Measurements from ENCODE around the gene DRGX. TPM values are rescaled to one million over a fixed set of nuclear protein-coding genes. Genes with fewer than 3 reads are reported as not detected.

DRGX gene
- total and polyA plus RNA-seq, 2 donors (not counting 1 experiment from before 2014, with no cell fraction given) = not detected

GRCh38 chr10:49365675-49366415 is 30.0 kb downstream of the DRGX start:
- no peaks in the 10 kb centered on the region for H3K36me3 ChIP-seq (replicated peaks in 1 of 2; ENCODE audit: control extremely low read depth in 1 of 2, control insufficient read depth in 1 of 2, extremely low read depth in 1 of 2, insufficient read depth in 2 of 2, low read length in 1 of 2)
- Mint-ChIP-seq H3K4me1 (peaks cover 12% of the 10 kb centered on the region), H3K27ac (no peak overlapping the region), H3K4me3 (no peak overlapping the region), H3K9me3 (ENCODE audit: insufficient read depth) (no peaks in the 10 kb centered on the region), H3K27me3 (peaks cover 8% of the 10 kb centered on the region)
- no peaks in the 10 kb centered on the region for H3K79me2 ChIP-seq (ENCODE audit: control insufficient read depth, insufficient read depth, low read length)
- H3K27ac ChIP-seq (ENCODE audit: low read length in 2 of 2) = no peak overlapping the region
- intact Hi-C loops (cut with micrococcal nuclease) = no loop called here
- ATAC-seq (ENCODE audit: low read depth) (no peak), DNase-seq (no peak)
- H3K27me3 ChIP-seq (replicated peaks in 1 of 4; ENCODE audit: control extremely low read depth in 1 of 4, control insufficient read depth in 3 of 4, insufficient read depth in 4 of 4, low read length in 3 of 4) = no peaks in the 10 kb centered on the region
- no peaks in the 10 kb centered on the region for H3K9me3 ChIP-seq (ENCODE audit: control extremely low read depth in 1 of 3, control insufficient read depth in 2 of 3, insufficient read depth in 1 of 3, low read length in 2 of 3)
- ChIA-PET POLR2A (no interaction called here), CTCF (no interaction called here)
- H3K4me1 ChIP-seq (ENCODE audit: control insufficient read depth in 2 of 2, insufficient read depth in 2 of 2, low read length in 2 of 2) = peaks cover 4 to 13% of the 10 kb centered on the region in 2 donors
- no peaks in the 10 kb centered on the region for H4K20me1 ChIP-seq (ENCODE audit: control insufficient read depth, insufficient read depth, low read length, poor library complexity, severe bottlenecking)
- 90% methylated on average over 16 of the region's 23 CpGs for WGBS (ENCODE audit: insufficient coverage)
- H3K4me3 ChIP-seq (ENCODE audit: control extremely low read depth in 1 of 5, extremely low read depth in 1 of 5, insufficient read depth in 1 of 5, low read depth in 2 of 5, low read length in 4 of 5) = no peak overlapping the region
- no peak overlapping the region for H3K9ac ChIP-seq (ENCODE audit: low read length)
- TF ChIP-seq, protein P1, sequence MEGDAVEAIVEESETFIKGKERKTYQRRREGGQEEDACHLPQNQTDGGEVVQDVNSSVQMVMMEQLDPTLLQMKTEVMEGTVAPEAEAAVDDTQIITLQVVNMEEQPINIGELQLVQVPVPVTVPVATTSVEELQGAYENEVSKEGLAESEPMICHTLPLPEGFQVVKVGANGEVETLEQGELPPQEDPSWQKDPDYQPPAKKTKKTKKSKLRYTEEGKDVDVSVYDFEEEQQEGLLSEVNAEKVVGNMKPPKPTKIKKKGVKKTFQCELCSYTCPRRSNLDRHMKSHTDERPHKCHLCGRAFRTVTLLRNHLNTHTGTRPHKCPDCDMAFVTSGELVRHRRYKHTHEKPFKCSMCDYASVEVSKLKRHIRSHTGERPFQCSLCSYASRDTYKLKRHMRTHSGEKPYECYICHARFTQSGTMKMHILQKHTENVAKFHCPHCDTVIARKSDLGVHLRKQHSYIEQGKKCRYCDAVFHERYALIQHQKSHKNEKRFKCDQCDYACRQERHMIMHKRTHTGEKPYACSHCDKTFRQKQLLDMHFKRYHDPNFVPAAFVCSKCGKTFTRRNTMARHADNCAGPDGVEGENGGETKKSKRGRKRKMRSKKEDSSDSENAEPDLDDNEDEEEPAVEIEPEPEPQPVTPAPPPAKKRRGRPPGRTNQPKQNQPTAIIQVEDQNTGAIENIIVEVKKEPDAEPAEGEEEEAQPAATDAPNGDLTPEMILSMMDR (IDR thresholded peaks at IDR 0.05) = no peak
- no peak for TF ChIP-seq EZH2 (IDR thresholded peaks at IDR 0.05; ENCODE audit: borderline replicate concordance, insufficient read depth, low read depth, low read length, poor library complexity, severe bottlenecking)
- no peak overlapping the region for H3K4me2 ChIP-seq (replicated peaks; ENCODE audit: low read depth, low read length, poor library complexity, severe bottlenecking)
- no peak overlapping the region for H2AFZ ChIP-seq (ENCODE audit: insufficient read depth, low read depth, low read length, poor library complexity, severe bottlenecking)

GRCh38 chr10:49365275-49365674 is 30.6 kb downstream of the DRGX start:
- ChIA-PET POLR2A (no interaction called here), CTCF (no interaction called here)
- ATAC-seq (ENCODE audit: low read depth) (no peak), DNase-seq (no peak)
- intact Hi-C loops (cut with micrococcal nuclease) = no loop called here
- Histone ChIP-seq H3K4me3 (ENCODE audit: control extremely low read depth in 1 of 5, extremely low read depth in 1 of 5, insufficient read depth in 1 of 5, low read depth in 2 of 5, low read length in 4 of 5) (no peak overlapping the region), H3K79me2 (ENCODE audit: control insufficient read depth, insufficient read depth, low read length) (no peaks in the 10 kb centered on the region), H2AFZ (ENCODE audit: insufficient read depth, low read depth, low read length, poor library complexity, severe bottlenecking) (no peak overlapping the region), H3K27ac (ENCODE audit: low read length in 2 of 2) (no peak overlapping the region), H3K4me1 (ENCODE audit: control insufficient read depth in 2 of 2, insufficient read depth in 2 of 2, low read length in 2 of 2) (peaks cover 4 to 13% of the 10 kb centered on the region in 2 donors), H3K27me3 (replicated peaks in 1 of 4; ENCODE audit: control extremely low read depth in 1 of 4, control insufficient read depth in 3 of 4, insufficient read depth in 4 of 4, low read length in 3 of 4) (no peaks in the 10 kb centered on the region), H4K20me1 (ENCODE audit: control insufficient read depth, insufficient read depth, low read length, poor library complexity, severe bottlenecking) (no peaks in the 10 kb centered on the region), H3K36me3 (replicated peaks in 1 of 2; ENCODE audit: control extremely low read depth in 1 of 2, control insufficient read depth in 1 of 2, extremely low read depth in 1 of 2, insufficient read depth in 2 of 2, low read length in 1 of 2) (no peaks in the 10 kb centered on the region), H3K9me3 (ENCODE audit: control extremely low read depth in 1 of 3, control insufficient read depth in 2 of 3, insufficient read depth in 1 of 3, low read length in 2 of 3) (no peaks in the 10 kb centered on the region), H3K4me2 (replicated peaks; ENCODE audit: low read depth, low read length, poor library complexity, severe bottlenecking) (no peak overlapping the region), H3K9ac (ENCODE audit: low read length) (no peak overlapping the region)
- Mint-ChIP-seq H3K9me3 (ENCODE audit: insufficient read depth) (no peaks in the 10 kb centered on the region), H3K4me3 (no peak overlapping the region), H3K27ac (no peak overlapping the region), H3K27me3 (peaks cover 3% of the 10 kb centered on the region), H3K4me1 (peaks cover 12% of the 10 kb centered on the region)
- WGBS (ENCODE audit: insufficient coverage) = 91% methylated on average over 3 of the region's 3 CpGs
- TF ChIP-seq, protein P1 (IDR thresholded peaks at IDR 0.05) = no peak
- TF ChIP-seq EZH2 (IDR thresholded peaks at IDR 0.05; ENCODE audit: borderline replicate concordance, insufficient read depth, low read depth, low read length, poor library complexity, severe bottlenecking) = no peak

Data from B cell (primary cell).